ENCODE data around the gene ZNF181.
A peak's percentile ranks its signal among the peaks of the same experiment; 100 is the strongest.

Gene ZNF181

GRCh38 chr19:34759218-34759917 is 25.3 kb downstream of the ZNF181 start:
- no peak for DNase-seq

- DNase-seq, result no peak
Measured at GRCh38 chr19:34766386-34766785, 32.3 kb downstream of the ZNF181 start.

GRCh38 chr19:34767951-34768350 is 33.9 kb downstream of the ZNF181 start:
- DNase-seq, result no peak

GRCh38 chr19:34772697-34773554 is 38.9 kb downstream of the ZNF181 start, which contains the start of gene ZNF599:
TSS of gene ZNF599 (minus strand) at chr19:34773215. CDS start at chr19:34772841, 374 bp downstream.
- DNase-seq, result peak; percentile 91 to 96 (median 95)

- no peak for DNase-seq
Measured at GRCh38 chr19:34773555-34773864, 39.5 kb downstream of the ZNF181 start.

GRCh38 chr19:34774857-34775256 is 40.8 kb downstream of the ZNF181 start:
- no peak for DNase-seq

GRCh38 chr19:34778342-34778741 is 44.3 kb downstream of the ZNF181 start:
- no peak for DNase-seq

GRCh38 chr19:34779652-34780051 is 45.6 kb downstream of the ZNF181 start:
- no peak for DNase-seq

- DNase-seq, result no peak
Measured at GRCh38 chr19:34786236-34786635, 52.2 kb downstream of the ZNF181 start.

- no peak for DNase-seq
Measured at GRCh38 chr19:34787059-34787824, 53.2 kb downstream of the ZNF181 start.

GRCh38 chr19:34788074-34788473 is 54.0 kb downstream of the ZNF181 start:
- DNase-seq, result no peak

- no peak for DNase-seq
Measured at GRCh38 chr19:34793565-34793964, 59.5 kb downstream of the ZNF181 start.

- no peak for DNase-seq
Measured at GRCh38 chr19:34794066-34794960, 60.3 kb downstream of the ZNF181 start.

Measured in suppressor macrophage treated with lipopolysaccharide for 1 hour (primary cell).